ENCODE results near the gene IFNA6. TPM values are rescaled to one million over a fixed set of nuclear protein-coding genes. Genes with fewer than 3 reads are reported as not detected.
A peak's percentile ranks its signal among the peaks of the same experiment; 100 is the strongest.
"Not testable (repeated sequence)": the region's sequence is repeated elsewhere in the genome, so short reads cannot be mapped to it uniquely, and the experiment has no call there.

Gene IFNA6
- total RNA-seq, 2 donors from 2014 or later: 0.34 TPM; not detected in 1

- no peak for TF ChIP-seq POLR2AphosphoS5 (IDR thresholded peaks at IDR 0.05)
- TF ChIP-seq POLR2A (IDR thresholded peaks at IDR 0.05): no peak
- no peak for TF ChIP-seq CTCF (IDR thresholded peaks at IDR 0.05)
- Histone ChIP-seq H3K4me3 (no peak within 1 kb of the TSS), H3K4me1 (replicated peaks) (no peaks in the 10 kb centered on the region), H3K36me3 (no peaks in the 10 kb centered on the region), H3K27ac (no peak within 1 kb of the TSS), H3K27me3 (replicated peaks; ENCODE audit: insufficient read depth) (no peaks in the 10 kb centered on the region), H3K9me3 (no peaks in the 10 kb centered on the region)
- WGBS: 94% methylated on average over 3 of the region's 3 CpGs
- DNase-seq (ENCODE audit: low spot score): no peak
- intact Hi-C loops (cut with DNase I): no loop called here
These were observed 17.3 kb upstream of the IFNA6 start, which contains the start of gene IFNA13 for GRCh38 chr9:21367957-21368356. IFNA13 (minus strand) TSS chr9:21368057; CDS start chr9:21368010, 47 bp downstream.

- H3K9me3 ChIP-seq; H3K27me3 ChIP-seq (replicated peaks; ENCODE audit: insufficient read depth); H3K4me1 ChIP-seq (replicated peaks); H3K4me3 ChIP-seq; DNase-seq (ENCODE audit: low spot score); H3K27ac ChIP-seq; H3K36me3 ChIP-seq; intact Hi-C loops (cut with DNase I): not testable (repeated sequence)
- WGBS: 80% methylated on average over 2 of the region's 2 CpGs
These were observed 16.5 kb upstream of the IFNA6 start for GRCh38 chr9:21367169-21367568.

GRCh38 chr9:21362287-21362686 is 11.6 kb upstream of the IFNA6 start:
- Histone ChIP-seq H3K27me3 (replicated peaks; ENCODE audit: insufficient read depth) (no peaks in the 10 kb centered on the region), H3K4me3 (no peak overlapping the region), H3K9me3 (no peaks in the 10 kb centered on the region), H3K36me3 (no peaks in the 10 kb centered on the region), H3K27ac (no peak overlapping the region), H3K4me1 (replicated peaks) (no peaks in the 10 kb centered on the region)
- intact Hi-C loops (cut with DNase I): no loop called here
- WGBS: 94% methylated on average over 8 of the region's 8 CpGs
- TF ChIP-seq POLR2A (IDR thresholded peaks at IDR 0.05) (no peak), CTCF (IDR thresholded peaks at IDR 0.05) (no peak), POLR2AphosphoS5 (IDR thresholded peaks at IDR 0.05) (no peak)
- no peak for DNase-seq (ENCODE audit: low spot score)

- no peak overlapping the region for H3K4me3 ChIP-seq
- no peaks in the 10 kb centered on the region for H3K9me3 ChIP-seq
- H3K36me3 ChIP-seq: no peaks in the 10 kb centered on the region
- H3K27ac ChIP-seq: no peak overlapping the region
- no peaks in the 10 kb centered on the region for H3K27me3 ChIP-seq (replicated peaks; ENCODE audit: insufficient read depth)
- no peak for DNase-seq (ENCODE audit: low spot score)
- H3K4me1 ChIP-seq (replicated peaks): no peaks in the 10 kb centered on the region
- peak; percentile 9 for TF ChIP-seq POLR2AphosphoS5 (IDR thresholded peaks at IDR 0.05)
- no peak for TF ChIP-seq POLR2A (IDR thresholded peaks at IDR 0.05)
- no peak for TF ChIP-seq CTCF (IDR thresholded peaks at IDR 0.05)
- 62% methylated on average over 7 of the region's 7 CpGs for WGBS
- intact Hi-C loops (cut with DNase I): no loop called here
These were observed 7.1 kb upstream of the IFNA6 start for GRCh38 chr9:21357479-21358460.

GRCh38 chr9:21348430-21348970 is 2.2 kb downstream of the IFNA6 start:
- TF ChIP-seq POLR2AphosphoS5 (IDR thresholded peaks at IDR 0.05) (no peak), POLR2A (IDR thresholded peaks at IDR 0.05) (no peak), CTCF (IDR thresholded peaks at IDR 0.05) (no peak)
- DNase-seq (ENCODE audit: low spot score): no peak
- Histone ChIP-seq H3K4me3 (no peak overlapping the region), H3K9me3 (no peaks in the 10 kb centered on the region), H3K36me3 (no peaks in the 10 kb centered on the region), H3K27me3 (replicated peaks; ENCODE audit: insufficient read depth) (no peaks in the 10 kb centered on the region), H3K27ac (no peak overlapping the region), H3K4me1 (replicated peaks) (no peaks in the 10 kb centered on the region)
- WGBS: 66% methylated on average over 3 of the region's 3 CpGs
- intact Hi-C loops (cut with DNase I): no loop called here

Measured in prostate gland (tissue), 2 donors.